HG03342 (cell line): ENCODE results near the gene NOX3.
A peak's percentile ranks its signal among the peaks of the same experiment; 100 is the strongest.
"Not testable (repeated sequence)": the region's sequence is repeated elsewhere in the genome, so short reads cannot be mapped to it uniquely, and the experiment has no call there.

Source experiments
- ATAC-seq: cut with Tn5 transposase; IDR thresholded peaks from one replicate; pipeline ENCODE4 v1.9.1; 2021; ENCODE audit warnings: mild to moderate bottlenecking, moderate library complexity; ENCODE audit not compliant: unreplicated experiment

NOX3 gene

GRCh38 chr6:155373276-155373675 is 82.4 kb downstream of the NOX3 start:
- no peak for ATAC-seq

GRCh38 chr6:155372256-155372655 is 83.4 kb downstream of the NOX3 start:
- ATAC-seq, result no peak

GRCh38 chr6:155371230-155371629 is 84.4 kb downstream of the NOX3 start:
- ATAC-seq, result no peak

- no peak for ATAC-seq
Observed at GRCh38 chr6:155366325-155366724, 89.3 kb downstream of the NOX3 start.

- no peak for ATAC-seq
Observed at GRCh38 chr6:155364844-155365437, 90.7 kb downstream of the NOX3 start.

GRCh38 chr6:155364021-155364420 is 91.6 kb downstream of the NOX3 start:
- not testable (repeated sequence) for ATAC-seq

GRCh38 chr6:155362968-155363632 is 92.5 kb downstream of the NOX3 start:
- not testable (repeated sequence) for ATAC-seq

- ATAC-seq, result no peak
Observed at GRCh38 chr6:155354167-155354566, 101.5 kb downstream of the NOX3 start.

- ATAC-seq, result no peak
Observed at GRCh38 chr6:155352811-155353210, 102.8 kb downstream of the NOX3 start.

GRCh38 chr6:155352130-155352420 is 103.6 kb downstream of the NOX3 start:
- no peak for ATAC-seq

GRCh38 chr6:155351273-155352129 is 104.1 kb downstream of the NOX3 start:
- peak; percentile 97 for ATAC-seq

- ATAC-seq, result no peak
Observed at GRCh38 chr6:155349956-155350355, 105.7 kb downstream of the NOX3 start.

- no peak for ATAC-seq
Observed at GRCh38 chr6:155349129-155349528, 106.5 kb downstream of the NOX3 start.

GRCh38 chr6:155347800-155348199 is 107.8 kb downstream of the NOX3 start:
- no peak for ATAC-seq

- no peak for ATAC-seq
Observed at GRCh38 chr6:155346957-155347356, 108.7 kb downstream of the NOX3 start.
